K562 (cell line): Measurements from ENCODE around the gene ZBTB22. TPM values are rescaled to one million over a fixed set of nuclear protein-coding genes. Genes with fewer than 3 reads are reported as not detected.
A peak's percentile ranks its signal among the peaks of the same experiment; 100 is the strongest.

Source experiments
- AFF1 ChIP-seq, 2 experiments: fragments of 450-650 bp; IDR thresholded peaks; 2 replicates each; pipeline ENCODE4 v1.6.1; 2018; ENCODE audit warnings: mild to moderate bottlenecking in 2 of 2, low read depth in 1 of 2; ENCODE audit not compliant: partially characterized antibody in 2 of 2
- ASH1L ChIP-seq: fragments of 450-650 bp; IDR thresholded peaks from 2 replicates; pipeline ENCODE4 v1.6.1; 2018; ENCODE audit warnings: borderline replicate concordance, mild to moderate bottlenecking, low read depth; ENCODE audit not compliant: partially characterized antibody
- BMI1 ChIP-seq: fragments of 150-350 bp; IDR thresholded peaks from 2 replicates; pipeline ENCODE4 v1.6.1; 2014; ENCODE audit warnings: low read length
- CBX8 ChIP-seq: fragments of 200-600 bp; sonication (generic); IDR thresholded peaks from 2 replicates; pipeline ENCODE4 v1.6.1; 2012; ENCODE audit warnings: borderline replicate concordance, mixed run types, low read depth, mild to moderate bottlenecking, moderate library complexity, mixed read lengths, low read length, control low read depth, inconsistent platforms; ENCODE audit not compliant: poor library complexity, severe bottlenecking; ENCODE audit errors: extremely low read depth
- CHD1 ChIP-seq: fragments of 200-600 bp; sonication (generic); IDR thresholded peaks from one replicate; pipeline ENCODE4 v1.6.1; 2012; ENCODE audit warnings: mild to moderate bottlenecking, moderate library complexity, low read length, inconsistent platforms
- E2F3 ChIP-seq: fragments of 250-450 bp; sonication (Bioruptor Pico); IDR thresholded peaks from 2 replicates; pipeline ENCODE4 v1.4.0; 2020; ENCODE audit warnings: mild to moderate bottlenecking
- HDAC1 ChIP-seq, 2 experiments: fragments of 450-650 bp; IDR thresholded peaks; 2 replicates each; pipeline ENCODE4 v1.6.1; 2016 to 2017; ENCODE audit warnings: inconsistent platforms in 1 of 2, mild to moderate bottlenecking in 1 of 2, moderate library complexity in 1 of 2
- KDM4B ChIP-seq, 2 experiments: fragments of 450-650 bp in 1 of 2; sonication (generic) in 1 of 2; IDR thresholded peaks; 2 replicates each; pipeline ENCODE4 v1.6.1; 2016 to 2017; ENCODE audit warnings: borderline replicate concordance in 2 of 2, antibody characterized with exemption in 1 of 2, low read depth in 1 of 2, mild to moderate bottlenecking in 1 of 2
- MAX ChIP-seq: sonication (generic); formaldehyde crosslinking; IDR thresholded peaks from 2 replicates; pipeline ENCODE4 v1.9.0; 2022; ENCODE audit warnings: mild to moderate bottlenecking, missing genetic modification reagents
- MECOM ChIP-seq: fragments of 250-450 bp; sonication (Bioruptor Pico); IDR thresholded peaks from 2 replicates; pipeline ENCODE4 v1.8.0; 2022; ENCODE audit warnings: inconsistent platforms
- MEIS2 ChIP-seq: fragments of 450-650 bp; IDR thresholded peaks from 2 replicates; pipeline ENCODE4 v1.6.1; 2014; ENCODE audit warnings: mild to moderate bottlenecking; ENCODE audit not compliant: partially characterized antibody
- MXI1 ChIP-seq: IDR thresholded peaks from 2 replicates; pipeline ENCODE4 v1.6.1; 2011; ENCODE audit warnings: low read depth, mild to moderate bottlenecking, improper control_type of control experiment, low read length
- NONO ChIP-seq, 2 experiments: fragments of 200-400 bp in 1 of 2; fragments of 450-650 bp in 1 of 2; formaldehyde crosslinking in 1 of 2; IDR thresholded peaks; 2 replicates each; pipeline ENCODE4 v1.6.1; 2017; ENCODE audit warnings: low read depth in 2 of 2, mild to moderate bottlenecking in 2 of 2, moderate library complexity in 2 of 2, low read length in 1 of 2
- RBM22 ChIP-seq: fragments of 200-400 bp; formaldehyde crosslinking; IDR thresholded peaks from 2 replicates; pipeline ENCODE4 v1.6.1; 2018; ENCODE audit warnings: low read length, low read depth; ENCODE audit not compliant: poor library complexity, severe bottlenecking
- SMARCA5 ChIP-seq: fragments of 450-650 bp; IDR thresholded peaks from 2 replicates; pipeline ENCODE4 v1.6.1; 2016
- SPI1 ChIP-seq: IDR thresholded peaks from 2 replicates; pipeline ENCODE4 v1.6.1; 2011; ENCODE audit warnings: low read depth, low read length, control low read depth, borderline replicate concordance
- ZNF140 ChIP-seq: fragments of 250-450 bp; sonication (Bioruptor Pico); IDR thresholded peaks from 2 replicates; pipeline ENCODE4 v1.8.0; 2021; ENCODE audit warnings: moderate library complexity, mild to moderate bottlenecking, inconsistent platforms
- polyA plus RNA-seq, 8 experiments: library from polyadenylated mRNA; depleted of rRNA in 4 of 8; stranded (reverse) in 5 of 8; unstranded in 3 of 8; fragments of >200 nt; fragmentation: Nextera tagmentation in 2 of 8; fragmentation: Illumina TruSeq in 1 of 8; extraction: Ambion mirVana in 2 of 8; extraction: Trizol in 1 of 8; gene quantifications; 2 replicates each; pipeline versions ENCODE4 v1.2.1 to v1.2.3, GENCODE V29; 2011 to 2014; ENCODE audit warnings: inconsistent platforms in 1 of 8, missing spikeins in 1 of 8
- total RNA-seq, 7 experiments: library from RNA; depleted of rRNA in 6 of 7; stranded (reverse); fragments of >200 nt in 6 of 7; fragmentation: Illumina TruSeq in 2 of 7; extraction: Trizol in 2 of 7; gene quantifications; 2 replicates each; pipeline versions ENCODE4 v1.2.1 to v1.2.3, GENCODE V29; 2011 to 2021; ENCODE audit warnings: low replicate concordance in 1 of 7
- TF ChIP-seq, protein P1 (sequence below): conservative IDR thresholded peaks from 2 replicates; pipeline ENCODE4 v1.6.1; 2011; ENCODE audit warnings: low read depth, mild to moderate bottlenecking, low read length; ENCODE audit not compliant: control insufficient read depth
- TF ChIP-seq, protein P2 (sequence below): sonication (generic); formaldehyde crosslinking; IDR thresholded peaks from 2 replicates; pipeline ENCODE4 v1.8.1; 2023; ENCODE audit warnings: mild to moderate bottlenecking, missing genetic modification reagents

Gene ZBTB22
- total and polyA plus RNA-seq, 9 of the 15 experiments (the other 6 are each of a cell fraction or from before 2014, with no cell fraction given) = 0.21 to 11.9 (median 7.1) TPM

DNA sequence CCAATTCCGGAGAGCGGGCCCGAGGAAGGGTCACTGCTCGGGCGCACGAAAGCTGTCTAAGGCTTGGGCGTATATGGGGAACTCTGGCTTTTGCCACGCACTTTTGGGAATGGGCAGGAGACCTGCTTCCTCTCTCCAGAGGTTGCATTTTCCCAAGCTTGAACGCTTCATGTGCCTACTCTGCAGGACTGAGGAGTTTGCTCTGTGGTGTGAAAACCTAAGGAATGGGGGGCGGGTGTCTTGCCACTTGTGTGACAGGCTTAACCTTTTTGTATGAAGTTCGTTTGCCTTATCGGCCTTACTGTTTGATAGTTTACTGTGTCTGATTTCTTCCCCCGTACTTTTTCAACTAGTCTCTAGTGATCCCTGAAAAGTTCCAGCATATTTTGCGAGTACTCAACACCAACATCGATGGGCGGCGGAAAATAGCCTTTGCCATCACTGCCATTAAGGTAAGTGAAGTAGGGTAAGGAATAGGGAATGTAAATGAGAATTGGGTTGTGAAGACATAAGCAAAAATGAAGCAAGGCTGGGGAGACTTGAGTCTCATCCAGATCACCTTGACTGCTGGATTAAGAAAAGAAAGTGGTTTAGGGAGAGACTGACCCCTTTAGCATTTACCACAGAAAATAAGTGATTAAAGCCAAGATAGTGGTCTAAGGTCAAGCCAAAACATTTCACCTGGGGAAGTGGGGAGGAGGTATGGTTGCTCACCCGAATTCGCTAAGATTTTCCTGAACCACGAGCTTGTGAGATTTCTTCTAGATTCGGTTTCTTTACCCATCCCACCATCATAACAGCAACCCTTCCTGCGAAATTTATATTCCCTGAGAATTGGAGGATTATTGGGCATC is 45.0 kb downstream of the ZBTB22 start (continued):
- TF ChIP-seq, protein P1, sequence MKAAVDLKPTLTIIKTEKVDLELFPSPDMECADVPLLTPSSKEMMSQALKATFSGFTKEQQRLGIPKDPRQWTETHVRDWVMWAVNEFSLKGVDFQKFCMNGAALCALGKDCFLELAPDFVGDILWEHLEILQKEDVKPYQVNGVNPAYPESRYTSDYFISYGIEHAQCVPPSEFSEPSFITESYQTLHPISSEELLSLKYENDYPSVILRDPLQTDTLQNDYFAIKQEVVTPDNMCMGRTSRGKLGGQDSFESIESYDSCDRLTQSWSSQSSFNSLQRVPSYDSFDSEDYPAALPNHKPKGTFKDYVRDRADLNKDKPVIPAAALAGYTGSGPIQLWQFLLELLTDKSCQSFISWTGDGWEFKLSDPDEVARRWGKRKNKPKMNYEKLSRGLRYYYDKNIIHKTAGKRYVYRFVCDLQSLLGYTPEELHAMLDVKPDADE = no peak
- TF ChIP-seq SPI1 (no peak), RBM22 (peak; percentile 45), ASH1L (no peak), CHD1 (peak; percentile 99), ZNF140 (no peak), KDM4B (IDR thresholded peaks at IDR 0.05; ENCODE audit: borderline replicate concordance in 2 of 2, low read depth in 1 of 2) (no peak), MECOM (CRISPR knock-in tag) (no peak), MXI1 (peak; percentile 14; the same call in 1 of the 2 replicates), AFF1 (IDR thresholded peaks at IDR 0.05; ENCODE audit: low read depth in 1 of 2, partially characterized antibody in 2 of 2) (no peak), BMI1 (no peak), CBX8 (no peak), HDAC1 (IDR thresholded peaks at IDR 0.05) (peak in 1 of 2 experiments; percentile 6; a peak in 1 of 4 replicates), NONO (IDR thresholded peaks at IDR 0.05; ENCODE audit: low read depth in 2 of 2, low read length in 1 of 2) (peak in 1 of 2 experiments; percentile 11; a peak in 1 of 4 replicates), SMARCA5 (0 out of 2 replicates have a peak, but pooled peaks have one; percentile 2), E2F3 (CRISPR knock-in tag) (0 out of 2 replicates have a peak, but pooled peaks have one; percentile 35), MAX (peak; percentile 20; the same call in 1 of the 2 replicates), MEIS2 (no peak)
- TF ChIP-seq, protein P2, sequence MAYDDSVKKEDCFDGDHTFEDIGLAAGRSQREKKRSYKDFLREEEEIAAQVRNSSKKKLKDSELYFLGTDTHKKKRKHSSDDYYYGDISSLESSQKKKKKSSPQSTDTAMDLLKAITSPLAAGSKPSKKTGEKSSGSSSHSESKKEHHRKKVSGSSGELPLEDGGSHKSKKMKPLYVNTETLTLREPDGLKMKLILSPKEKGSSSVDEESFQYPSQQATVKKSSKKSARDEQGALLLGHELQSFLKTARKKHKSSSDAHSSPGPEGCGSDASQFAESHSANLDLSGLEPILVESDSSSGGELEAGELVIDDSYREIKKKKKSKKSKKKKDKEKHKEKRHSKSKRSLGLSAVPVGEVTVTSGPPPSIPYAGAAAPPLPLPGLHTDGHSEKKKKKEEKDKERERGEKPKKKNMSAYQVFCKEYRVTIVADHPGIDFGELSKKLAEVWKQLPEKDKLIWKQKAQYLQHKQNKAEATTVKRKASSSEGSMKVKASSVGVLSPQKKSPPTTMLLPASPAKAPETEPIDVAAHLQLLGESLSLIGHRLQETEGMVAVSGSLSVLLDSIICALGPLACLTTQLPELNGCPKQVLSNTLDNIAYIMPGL (CRISPR knock-in tag) = 0 out of 2 replicates have a peak, but pooled peaks have one; percentile 2
